H1 (cell line): Measurements from ENCODE around the gene GPR39. TPM values are rescaled to one million over a fixed set of nuclear protein-coding genes. Genes with fewer than 3 reads are reported as not detected.
A peak's percentile ranks its signal among the peaks of the same experiment; 100 is the strongest.

ENCODE experiments used
- POLR2A ChIP-seq, 2 experiments: IDR thresholded peaks; 1 replicate in 1 of 2; 2 replicates in 1 of 2; pipeline ENCODE4 v1.6.1; 2011; ENCODE audit warnings: low read depth in 2 of 2, low read length in 2 of 2, mild to moderate bottlenecking in 2 of 2; ENCODE audit errors: control extremely low read depth in 1 of 2
- POLR2AphosphoS5 ChIP-seq: IDR thresholded peaks from 2 replicates; pipeline ENCODE4 v1.6.1; 2011; ENCODE audit warnings: low read depth, low read length
- RAD21 ChIP-seq, 2 experiments: IDR thresholded peaks in 1 of 2; conservative IDR thresholded peaks in 1 of 2; 2 replicates each; pipeline ENCODE4 v1.6.1; 2011; ENCODE audit warnings: low read depth in 2 of 2, low read length in 2 of 2, improper control_type of control experiment in 1 of 2, inconsistent platforms in 1 of 2, mild to moderate bottlenecking in 1 of 2, moderate library complexity in 1 of 2
- SIN3A ChIP-seq, 2 experiments: IDR thresholded peaks in 1 of 2; conservative IDR thresholded peaks in 1 of 2; 2 replicates each; pipeline ENCODE4 v1.6.1; 2011 to 2012; ENCODE audit warnings: low read length in 2 of 2, improper control_type of control experiment in 1 of 2, low read depth in 1 of 2, mild to moderate bottlenecking in 1 of 2
- SP4 ChIP-seq: IDR thresholded peaks from 2 replicates; pipeline ENCODE4 v1.6.1; 2012; ENCODE audit warnings: low read length, inconsistent platforms
- TCF12 ChIP-seq: IDR thresholded peaks from 2 replicates; pipeline ENCODE4 v1.6.1; 2011; ENCODE audit warnings: low read depth, mild to moderate bottlenecking, low read length
- polyA plus RNA-seq, 7 experiments: library from polyadenylated mRNA; depleted of rRNA in 3 of 7; stranded (reverse) in 5 of 7; unstranded in 2 of 7; fragments of >200 nt in 5 of 7; fragments of 200-250 nt in 2 of 7; gene quantifications; 1 replicate in 5 of 7; 2 replicates in 1 of 7; 4 replicates in 1 of 7; pipeline versions ENCODE4 v1.2.1 to v1.2.3, GENCODE V29; 2011 to 2013; ENCODE audit warnings: missing spikeins in 2 of 7, mixed read lengths in 2 of 7
- total RNA-seq: library from RNA; stranded (reverse); fragmentation: NEBNext Ultra II Directional; extraction: Animal tissue kit (Norgen Biotek cat#: 25700); gene quantifications from 2 replicates; pipeline ENCODE4 v1.2.1, GENCODE V29; 2021

The GPR39 gene
- total and polyA plus RNA-seq, 2 of the 8 experiments (the other 6 are each of a cell fraction or from before 2014, with no cell fraction given), result 0.63 to 2.7 TPM

- TF ChIP-seq POLR2AphosphoS5, result no peak
- 0 out of 4 replicates have a peak, but pooled peaks of 1 of the 2 experiments have one; percentile 12 for TF ChIP-seq RAD21 (IDR thresholded peaks at IDR 0.05 in 1 of 2, conservative IDR thresholded peaks at IDR 0.05 in 1 of 2; ENCODE audit: low read depth in 2 of 2, low read length in 2 of 2)
- TF ChIP-seq TCF12, result no peak
- TF ChIP-seq SP4, result no peak
- TF ChIP-seq POLR2A (IDR thresholded peaks at IDR 0.05; ENCODE audit: control extremely low read depth in 1 of 2, low read depth in 2 of 2, low read length in 2 of 2), result no peak
- TF ChIP-seq SIN3A (conservative IDR thresholded peaks at IDR 0.05 in 1 of 2, IDR thresholded peaks at IDR 0.05 in 1 of 2; ENCODE audit: low read depth in 1 of 2, low read length in 2 of 2), result peak; percentile 46 to 70; a peak in 1 of 4 replicates
These were observed 72.5 kb downstream of the GPR39 start (continued) for GRCh38 chr2:132489150-132489549.
